Tongue (tissue), 2 donors: ENCODE measurements around the gene TFPI. TPM values are rescaled to one million over a fixed set of nuclear protein-coding genes. Genes with fewer than 3 reads are reported as not detected.
"Not testable (repeated sequence)": the region's sequence is repeated elsewhere in the genome, so short reads cannot be mapped to it uniquely, and the experiment has no call there.

Source experiments
- DNase-seq: peaks from one replicate; pipeline ENCODE4 v3.0.0-alpha.2; 2015
- total RNA-seq: library from RNA; depleted of rRNA; stranded (reverse); fragments of >200 nt; gene quantifications from one replicate; pipeline ENCODE4 v1.2.3, GENCODE V29; 2014

Gene TFPI
- total RNA-seq, 1 donor from 2014 or later = 52.1 TPM

DNA sequence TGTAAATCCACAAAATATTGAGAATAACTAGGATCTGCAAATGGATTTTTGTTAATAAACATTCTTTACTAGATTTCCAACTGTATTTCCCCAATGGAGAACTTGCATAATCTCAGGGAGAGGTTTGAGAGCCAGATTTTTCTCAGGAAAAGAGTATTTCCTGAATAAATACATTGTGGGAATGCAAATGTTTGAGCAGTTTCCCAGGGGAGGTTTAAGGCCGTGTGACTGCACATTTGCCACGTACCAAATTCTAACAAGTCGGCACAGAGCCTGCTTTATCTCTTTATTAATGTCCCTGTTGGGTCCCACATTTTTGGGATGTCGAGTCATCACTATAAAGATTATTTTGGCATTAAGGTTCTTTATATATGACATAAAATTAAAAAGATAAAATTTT lies 27.0 kb downstream of the TFPI start:
- peak; percentile 14 for DNase-seq

DNA sequence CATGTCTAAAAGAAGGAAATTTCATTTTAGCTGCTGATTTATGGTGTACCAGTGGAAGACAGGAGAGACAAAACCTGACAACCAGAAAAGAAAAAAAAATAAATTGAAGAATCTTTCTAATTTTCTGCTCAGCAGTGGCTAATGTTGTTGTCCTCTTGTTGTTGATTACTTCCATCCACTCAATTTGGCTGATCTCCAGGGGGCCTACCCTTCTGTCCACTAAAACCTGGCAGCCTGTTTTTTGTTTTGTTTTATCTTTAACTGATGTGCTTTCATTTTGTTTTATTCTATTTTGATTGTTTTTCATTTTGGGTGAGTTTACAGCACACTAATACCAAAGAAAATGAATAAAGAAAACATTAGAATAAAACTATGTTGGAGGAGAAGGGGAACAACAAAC lies 27.4 kb downstream of the TFPI start:
- DNase-seq = no peak

DNA sequence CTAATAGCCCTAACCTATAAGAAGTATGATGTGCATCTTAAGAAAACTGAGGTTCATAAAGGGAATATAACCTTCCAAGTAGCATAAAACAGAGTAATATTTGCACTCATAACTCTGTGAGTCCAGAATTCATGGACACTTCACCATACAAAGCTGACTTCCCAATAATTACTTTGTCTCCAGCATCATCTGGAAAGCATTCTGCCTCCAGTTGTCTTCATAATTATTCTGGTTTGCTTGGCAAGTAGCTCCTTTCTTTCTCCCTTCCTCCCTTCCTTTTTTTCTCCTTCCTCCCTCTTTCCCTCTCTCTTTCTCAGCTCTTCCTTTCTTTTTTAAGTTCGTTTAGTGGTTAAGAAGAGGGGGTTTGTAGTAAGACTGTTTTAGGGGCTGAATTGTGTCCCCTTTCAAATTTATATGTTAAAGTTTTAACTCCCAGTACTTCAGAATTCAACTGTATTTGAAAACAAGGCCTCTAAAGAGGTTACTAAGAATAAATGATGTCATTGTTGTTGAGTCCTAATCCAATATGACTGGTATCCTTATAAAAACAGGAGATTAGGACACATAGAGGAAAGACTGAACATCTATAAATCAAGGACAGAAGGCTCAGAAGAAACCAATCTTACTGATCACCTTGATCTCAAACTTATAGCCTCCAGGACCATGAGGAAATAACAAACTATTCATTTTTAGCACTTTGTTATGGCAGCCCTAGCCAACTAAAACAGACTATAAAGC lies 28.9 kb downstream of the TFPI start:
- DNase-seq = no peak

DNA sequence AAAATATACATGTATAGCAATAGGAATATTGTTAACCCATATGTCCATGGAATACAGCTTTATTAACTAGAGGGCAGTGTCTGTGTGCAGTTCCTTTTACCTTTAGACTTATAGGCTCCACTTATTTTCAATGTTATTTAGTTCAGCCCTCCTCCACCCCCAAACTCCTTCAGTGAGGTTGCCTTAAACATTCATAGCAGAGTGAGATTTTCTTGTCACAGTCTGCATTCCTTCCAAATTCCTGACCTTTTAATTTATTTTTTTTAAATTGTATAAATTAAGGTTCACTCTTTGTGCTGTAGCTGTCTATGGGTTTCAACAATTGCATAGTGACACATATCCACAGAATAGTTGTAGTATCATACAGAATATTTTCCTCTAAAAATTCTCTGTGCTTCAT lies 30.9 kb downstream of the TFPI start:
- no peak for DNase-seq

DNA sequence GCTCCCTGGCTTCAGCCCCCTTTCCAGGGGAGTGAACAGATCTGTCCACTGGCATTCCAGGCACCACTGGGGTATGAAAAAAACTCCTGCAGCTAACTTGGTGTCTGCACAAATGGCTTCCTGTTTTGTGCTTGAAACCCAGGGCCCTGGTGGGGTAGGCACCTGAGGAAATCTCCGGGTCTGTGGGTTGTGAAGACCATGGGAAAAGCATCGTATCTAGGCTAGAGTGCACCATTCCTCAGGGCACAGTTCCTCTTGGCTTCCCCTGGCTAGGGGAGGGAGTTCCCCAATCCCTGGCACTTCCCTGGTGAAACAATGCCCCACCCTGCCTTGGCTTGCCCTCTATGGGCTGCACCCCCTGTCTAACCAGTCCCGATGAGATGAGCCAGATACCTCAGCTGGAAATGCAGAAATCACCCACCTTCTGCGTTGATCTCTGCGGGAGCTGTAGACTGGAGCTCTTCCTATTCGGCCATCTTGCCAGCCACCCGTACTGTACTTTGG lies 34.1 kb downstream of the TFPI start:
- DNase-seq = no peak

DNA sequence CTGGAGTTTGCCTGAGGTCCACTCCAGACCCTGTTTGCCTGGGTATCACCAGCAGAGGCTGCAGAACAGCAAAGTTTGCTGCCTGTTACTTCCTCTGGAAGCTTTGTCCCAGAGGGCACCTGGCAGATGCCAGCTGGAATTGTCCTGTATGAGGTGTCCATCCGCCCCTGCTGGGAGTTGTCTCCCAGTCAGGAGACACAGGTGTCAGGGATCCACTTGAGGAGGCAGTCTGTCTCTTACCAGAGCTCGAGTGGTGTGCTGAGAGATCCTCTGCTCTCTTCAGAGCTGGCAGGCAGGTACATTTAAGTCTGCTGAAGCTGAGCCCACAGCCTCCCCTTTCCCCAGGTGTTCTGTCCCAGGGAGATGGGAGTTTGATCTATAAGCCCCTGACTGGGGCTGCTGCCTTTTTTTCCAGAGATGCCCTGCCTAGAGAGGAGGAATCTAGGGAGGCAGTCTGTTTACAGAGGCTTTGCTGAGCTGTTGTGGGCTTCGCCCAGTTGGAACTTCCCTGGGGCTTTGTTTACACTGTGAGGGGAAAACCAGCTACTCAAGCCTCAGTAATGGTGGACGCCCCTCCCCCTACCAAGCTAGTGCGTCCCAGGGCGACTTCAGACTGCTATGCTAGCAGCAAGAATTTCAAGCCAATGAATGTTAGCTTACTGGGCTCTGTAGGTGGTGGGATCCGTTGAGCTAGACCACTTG lies 34.7 kb downstream of the TFPI start:
- no peak for DNase-seq

DNA sequence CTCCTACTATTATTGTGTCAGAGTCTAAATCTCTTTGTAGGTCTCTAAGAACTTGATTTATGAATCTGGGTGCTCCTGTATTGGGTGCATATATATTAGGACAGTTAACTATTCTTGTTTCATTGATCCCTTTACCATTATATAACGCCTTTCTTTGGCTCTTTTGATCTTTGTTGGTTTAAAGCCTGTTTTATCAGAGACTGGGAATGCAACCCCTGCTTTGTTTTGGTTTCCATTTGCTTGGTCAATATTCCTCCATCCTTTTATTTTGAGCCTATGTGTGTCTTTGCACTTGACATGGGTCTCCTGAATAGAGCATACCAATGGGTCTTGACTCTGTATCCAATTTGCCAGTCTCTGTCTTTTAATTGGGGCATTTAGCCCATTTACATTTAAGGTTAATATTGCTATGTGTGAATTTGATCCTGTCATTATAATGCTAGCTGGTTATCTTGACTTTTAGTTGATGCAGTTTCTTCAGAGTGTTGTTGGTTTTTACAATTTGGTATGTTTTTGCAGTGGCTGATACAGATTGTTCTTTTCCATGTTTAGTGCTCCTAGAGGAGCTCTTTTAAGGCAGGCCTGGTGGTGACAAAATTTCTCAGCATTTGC lies 36.4 kb downstream of the TFPI start:
- not testable (repeated sequence) for DNase-seq

DNA sequence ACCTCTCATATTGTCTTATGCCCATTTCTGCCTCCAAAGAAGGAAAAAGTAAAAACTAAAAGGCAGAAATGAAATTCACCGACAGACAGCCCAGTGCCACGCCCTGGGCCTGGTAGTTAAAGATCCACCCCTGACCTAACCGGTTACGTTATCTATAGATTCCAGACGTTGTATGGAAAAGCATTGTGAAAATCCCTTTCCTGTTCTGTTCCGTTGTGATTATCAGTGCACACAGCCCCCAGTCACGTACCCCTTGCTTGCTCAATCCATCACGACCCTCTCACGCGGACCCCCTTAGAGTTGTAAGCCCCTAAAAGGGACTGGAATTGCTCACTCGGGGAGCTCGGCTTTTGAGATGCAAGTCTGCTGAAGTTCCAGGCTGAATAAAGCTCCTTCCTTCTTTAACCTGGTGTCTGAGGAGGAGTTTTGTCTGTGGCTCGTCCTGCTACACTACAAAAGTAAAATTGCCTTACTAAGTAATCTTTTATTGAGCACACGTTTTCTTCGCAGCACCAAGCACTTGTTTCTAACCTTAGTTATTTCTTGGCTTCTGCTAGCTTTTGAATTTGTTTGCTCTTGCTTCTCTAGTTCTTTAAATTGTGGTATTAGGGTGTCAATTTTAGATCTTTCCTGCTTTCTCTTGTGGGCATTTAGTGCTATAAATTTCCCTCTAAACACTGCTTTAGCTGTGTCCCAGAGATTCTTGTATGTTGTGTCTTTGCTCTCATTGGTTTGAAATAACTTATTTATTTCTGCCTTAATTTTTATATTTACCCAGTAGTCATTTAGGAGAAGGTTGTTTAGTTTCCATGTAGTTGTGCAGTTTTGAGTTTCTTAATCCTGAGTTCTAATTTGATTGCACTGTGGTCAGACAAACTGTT lies 37.4 kb downstream of the TFPI start:
- DNase-seq = not testable (repeated sequence)

DNA sequence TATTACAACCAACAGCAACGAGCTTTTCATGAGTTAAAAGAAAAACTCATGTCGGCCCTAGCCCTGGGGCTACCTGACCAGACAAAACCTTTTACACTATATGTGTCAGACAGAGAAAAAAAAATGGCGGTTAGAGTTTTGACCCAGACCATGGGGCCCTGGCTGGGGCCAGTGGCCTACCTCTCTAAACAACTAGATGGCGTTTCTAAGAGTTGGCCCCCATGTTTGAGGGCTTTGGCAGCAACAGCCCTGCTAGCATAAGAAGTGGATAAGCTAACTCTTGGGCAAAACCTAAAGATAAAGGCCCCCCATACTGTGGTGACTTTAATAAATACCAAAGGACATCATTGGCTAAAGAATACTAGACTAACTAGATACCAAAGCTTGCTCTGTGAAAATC lies 39.3 kb downstream of the TFPI start:
- no peak for DNase-seq

DNA sequence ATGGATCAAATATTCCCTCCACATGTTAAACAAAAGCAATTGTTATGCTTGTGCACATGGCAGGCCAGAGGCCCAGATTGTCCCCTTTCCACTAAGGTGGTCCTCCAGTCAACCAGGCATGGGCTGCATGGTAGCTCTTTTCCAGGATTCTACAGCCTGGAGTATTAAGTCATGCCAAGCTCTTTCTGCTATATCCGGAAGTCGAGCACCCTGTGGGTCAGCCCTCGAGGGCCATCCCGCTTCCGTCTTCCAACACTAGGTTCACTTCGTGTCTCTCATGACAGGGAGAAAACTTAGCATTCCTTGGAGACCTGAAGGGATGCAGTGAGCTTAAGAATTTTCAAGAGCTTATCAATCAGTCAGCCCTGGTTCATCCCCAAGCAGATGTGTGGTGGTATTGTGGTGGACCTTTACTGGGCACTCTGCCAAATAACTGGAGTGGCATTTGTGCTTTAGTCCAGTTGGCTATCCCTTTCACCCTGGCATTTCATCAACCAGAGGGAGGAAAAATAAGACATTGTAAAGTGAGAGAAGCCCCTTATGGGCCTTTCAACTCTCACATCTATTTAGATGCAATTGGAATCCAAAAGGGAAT lies 39.9 kb downstream of the TFPI start:
- DNase-seq = not testable (repeated sequence)

DNA sequence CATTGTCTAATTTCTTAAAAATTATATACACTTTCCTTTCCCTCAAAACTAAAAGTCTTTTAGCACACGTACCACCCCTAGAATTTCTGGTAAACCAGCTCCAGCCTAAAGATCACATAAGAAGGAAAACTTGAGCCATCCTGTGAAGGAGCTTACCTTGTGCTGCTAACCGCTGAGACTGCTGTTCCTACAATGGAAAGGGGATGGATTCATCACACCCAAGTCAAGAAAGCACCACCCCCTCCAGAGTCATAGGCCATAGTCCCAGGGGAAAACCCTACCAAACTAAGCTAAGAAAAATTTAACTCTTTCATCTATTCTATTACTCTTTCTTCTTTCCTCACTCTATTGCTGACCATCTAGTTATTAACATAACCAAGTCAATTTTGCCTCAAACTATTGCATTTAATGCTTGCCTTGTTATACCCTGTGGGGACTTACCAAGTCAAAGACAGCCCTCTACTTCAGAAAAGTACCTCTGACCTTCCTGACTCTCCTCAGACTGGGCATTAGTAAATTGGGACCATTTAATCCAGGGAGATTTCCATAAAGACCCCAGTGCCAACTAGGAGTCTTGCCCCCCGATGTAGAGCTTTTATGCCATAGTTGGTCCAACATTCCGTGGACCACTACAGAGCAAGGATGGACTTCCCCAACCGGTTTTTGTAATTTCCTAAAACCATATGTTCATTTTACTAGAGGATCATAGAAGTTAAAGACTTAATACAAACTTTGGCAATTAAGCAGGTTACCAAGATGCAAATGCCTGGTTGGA lies 40.6 kb downstream of the TFPI start:
- not testable (repeated sequence) for DNase-seq

DNA sequence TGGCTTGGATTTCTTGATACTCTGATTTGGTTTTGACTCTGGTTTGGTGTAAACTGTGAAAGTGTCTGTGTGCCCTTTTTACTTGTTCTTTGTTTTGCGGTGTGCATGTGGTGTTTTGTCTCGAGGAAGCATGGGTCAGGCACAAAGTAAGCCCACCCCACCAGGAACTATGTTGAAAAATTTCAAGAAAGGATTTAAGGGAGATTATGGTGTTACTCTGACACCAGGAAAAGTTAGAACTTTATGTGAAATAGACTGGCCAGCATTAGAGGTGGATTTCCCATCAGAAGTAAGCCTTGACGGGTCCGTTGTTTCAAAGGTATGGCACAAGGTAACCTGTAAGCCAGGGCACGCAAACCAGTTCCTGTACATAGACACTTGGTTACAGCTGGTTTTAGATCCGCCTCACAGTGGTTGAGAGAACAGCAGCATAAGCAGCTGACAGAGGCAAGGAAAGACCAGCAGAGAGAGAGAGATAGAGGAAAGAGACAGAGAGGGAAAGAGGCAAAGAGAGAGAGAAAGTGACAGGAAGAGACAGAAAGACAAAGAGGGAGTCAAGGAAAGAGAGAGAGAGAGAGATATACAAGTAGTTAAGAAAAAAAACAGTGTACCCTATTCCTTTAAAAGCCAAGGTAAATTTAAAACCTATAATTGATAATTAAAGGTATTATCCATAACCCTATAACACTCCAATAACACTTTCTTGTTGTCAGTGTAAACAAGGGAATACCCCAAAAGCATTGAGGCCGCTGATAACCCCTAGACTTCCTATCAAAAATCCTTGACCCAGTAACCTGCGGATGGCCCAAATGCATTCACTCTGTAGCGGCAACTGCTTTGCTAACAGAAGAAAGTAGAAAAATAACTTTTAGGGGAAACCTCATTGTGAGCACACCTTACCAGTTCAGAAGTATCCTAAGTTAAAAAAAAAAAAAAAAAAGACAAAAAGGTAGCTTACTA lies 42.6 kb downstream of the TFPI start:
- DNase-seq = no peak

DNA sequence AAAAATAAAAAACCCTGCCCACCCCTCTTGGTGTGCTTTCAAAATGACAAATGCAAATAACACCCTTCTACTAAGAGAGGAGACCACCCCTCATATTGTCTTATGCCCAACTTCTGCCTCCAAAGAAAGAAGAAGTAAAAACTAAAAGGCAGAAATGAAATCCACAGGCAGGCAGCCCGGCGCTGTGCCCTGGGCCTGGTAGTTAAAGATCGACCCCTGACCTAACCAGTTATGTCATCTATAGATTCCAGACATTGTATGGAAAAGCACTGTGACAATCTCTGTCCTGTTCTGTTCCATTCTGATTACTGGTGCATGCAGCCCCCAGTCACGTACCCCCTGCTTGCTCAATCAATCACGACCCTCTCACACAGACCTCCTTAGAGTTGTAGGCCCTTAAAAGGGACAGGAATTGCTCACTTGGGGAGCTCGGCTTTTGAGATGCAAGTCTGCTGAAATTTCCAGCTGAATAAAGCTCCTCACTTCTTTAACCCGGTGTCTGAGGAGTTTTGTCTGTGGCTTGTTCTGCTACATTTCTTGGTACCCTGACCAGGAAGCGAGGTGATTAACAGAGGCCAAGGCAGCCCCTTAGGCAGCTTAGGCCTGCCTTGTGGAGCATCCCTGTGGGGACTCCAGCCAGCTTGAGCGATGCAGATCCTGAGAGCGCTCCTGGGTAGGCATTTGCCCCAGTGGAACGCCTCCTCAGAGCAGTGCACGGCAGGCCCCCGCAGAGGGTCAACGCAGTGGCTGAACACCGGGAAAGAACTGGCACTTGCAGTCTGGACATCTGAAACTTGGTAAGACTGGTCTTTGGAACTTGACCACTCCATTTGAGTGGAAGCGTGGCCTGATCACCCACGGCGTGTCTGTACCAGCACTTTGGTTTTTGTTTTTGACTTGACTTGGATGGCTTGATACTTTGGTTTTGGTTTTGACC lies 43.5 kb downstream of the TFPI start:
- DNase-seq = not testable (repeated sequence)

DNA sequence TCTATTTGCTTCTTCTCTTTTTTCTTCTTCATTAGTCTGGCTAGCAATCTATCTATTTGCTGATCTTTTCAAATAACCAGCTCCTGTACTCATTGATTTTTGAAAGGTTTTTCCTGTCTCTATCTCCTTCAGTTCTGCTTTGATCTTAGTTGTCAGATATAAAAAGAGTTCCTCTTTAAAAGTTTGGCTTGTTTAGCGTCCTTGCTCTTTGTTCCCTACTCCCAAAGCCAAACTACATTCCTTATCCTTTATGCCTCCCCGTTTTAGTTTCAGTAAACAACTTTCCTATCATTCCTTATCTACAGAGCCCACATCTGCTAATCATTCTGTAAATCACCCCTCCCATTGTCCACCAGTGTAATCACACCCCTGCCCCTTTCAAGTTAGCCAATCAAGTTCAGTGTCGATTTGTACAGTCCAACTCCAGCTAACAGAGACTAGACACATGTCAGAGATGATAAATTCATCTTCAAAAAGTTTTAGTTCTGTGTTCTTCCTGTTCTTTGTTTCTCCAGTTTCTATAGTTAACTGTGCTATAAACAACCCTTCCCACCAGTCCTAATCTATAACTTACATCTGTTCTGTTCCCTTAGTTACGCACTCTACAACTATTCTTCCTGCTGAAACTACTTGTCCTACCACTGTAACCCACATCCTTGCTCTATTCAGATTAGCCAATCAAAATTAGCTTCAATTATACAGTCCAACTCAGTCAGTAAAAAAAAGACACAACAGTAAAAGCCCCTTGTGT lies 44.4 kb downstream of the TFPI start:
- no peak for DNase-seq

DNA sequence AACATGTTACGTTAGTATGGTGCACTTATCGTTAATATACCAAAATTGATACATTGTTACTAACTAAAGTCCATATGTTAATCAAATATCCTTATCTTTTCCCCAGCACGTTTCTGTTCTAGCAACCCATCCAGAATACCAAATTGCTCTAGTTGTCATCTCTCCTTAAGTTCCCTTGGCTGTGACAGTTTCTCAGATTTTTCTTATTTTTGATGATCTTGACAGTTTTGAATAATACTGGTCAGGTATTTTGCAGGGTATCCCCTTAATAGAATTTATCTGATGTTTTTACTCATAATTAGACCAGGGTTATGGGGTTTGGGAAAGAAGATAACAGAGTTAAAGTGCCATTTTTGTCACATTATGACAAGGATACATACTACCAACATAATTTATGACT lies 47.8 kb downstream of the TFPI start:
- DNase-seq = no peak

DNA sequence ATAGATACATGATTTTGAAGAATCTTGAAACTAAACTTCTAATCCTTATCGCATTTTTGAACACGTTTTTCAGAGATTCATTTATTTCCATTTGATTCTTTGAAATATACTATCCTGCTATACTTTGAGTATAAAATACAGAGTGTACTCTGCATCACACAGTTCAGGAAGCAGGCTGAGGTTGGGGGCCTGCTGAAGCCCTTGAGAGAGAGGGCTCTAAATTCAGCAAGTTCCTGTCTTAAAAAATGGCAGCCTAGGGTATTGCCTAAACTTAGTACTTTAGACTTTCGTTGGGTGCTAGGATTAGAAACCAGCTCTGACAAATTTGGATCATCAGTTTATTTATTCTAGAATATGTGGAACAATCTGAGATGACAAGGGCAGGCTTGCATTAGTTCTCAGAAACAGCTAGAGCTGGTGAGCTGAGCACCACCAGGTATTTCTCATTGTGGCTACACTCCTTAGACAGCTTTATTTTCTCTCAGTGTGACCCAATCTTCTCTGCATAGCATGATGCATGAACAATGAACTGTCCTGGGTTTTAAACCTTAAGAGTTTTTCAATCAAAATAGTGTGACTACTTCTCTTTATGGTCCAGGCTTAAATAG lies 49.1 kb downstream of the TFPI start:
- no peak for DNase-seq

DNA sequence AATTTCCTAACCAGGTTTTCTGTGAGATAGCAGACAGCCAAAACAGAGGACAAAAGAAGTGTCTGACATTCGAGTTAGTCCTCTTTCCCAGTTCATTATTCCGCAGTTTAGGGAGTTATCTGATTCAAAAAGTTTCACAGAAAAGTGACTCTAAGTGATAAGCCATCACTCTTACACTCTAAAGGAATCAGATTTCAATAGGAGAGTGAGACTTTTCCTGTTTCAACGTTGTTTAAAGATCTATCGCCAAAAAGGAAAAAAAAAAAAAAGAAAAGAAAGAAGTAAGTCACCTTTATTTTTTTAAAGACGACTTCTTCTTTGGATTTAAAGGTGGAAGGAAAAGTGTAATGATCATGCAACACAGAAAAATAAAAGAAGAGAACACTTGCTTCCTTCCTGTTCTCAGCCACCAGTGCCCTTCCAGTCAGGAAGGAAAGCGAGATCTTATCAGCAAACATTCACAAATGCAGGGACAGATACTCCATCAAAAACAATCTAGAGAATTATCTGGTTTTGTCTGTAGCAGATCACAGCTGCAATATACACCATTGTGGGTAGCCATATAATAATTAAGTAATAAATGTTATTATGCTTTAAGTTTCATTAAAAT lies 49.8 kb downstream of the TFPI start:
- no peak for DNase-seq
